HG02943 (cell line): Measurements from ENCODE around the gene PTPRN2.

Experiments
- ATAC-seq: cut with Tn5 transposase; IDR thresholded peaks from one replicate; pipeline ENCODE4 v1.9.1; 2021; ENCODE audit warnings: mild to moderate bottlenecking, low read depth, moderate library complexity; ENCODE audit not compliant: unreplicated experiment

The PTPRN2 gene

DNA sequence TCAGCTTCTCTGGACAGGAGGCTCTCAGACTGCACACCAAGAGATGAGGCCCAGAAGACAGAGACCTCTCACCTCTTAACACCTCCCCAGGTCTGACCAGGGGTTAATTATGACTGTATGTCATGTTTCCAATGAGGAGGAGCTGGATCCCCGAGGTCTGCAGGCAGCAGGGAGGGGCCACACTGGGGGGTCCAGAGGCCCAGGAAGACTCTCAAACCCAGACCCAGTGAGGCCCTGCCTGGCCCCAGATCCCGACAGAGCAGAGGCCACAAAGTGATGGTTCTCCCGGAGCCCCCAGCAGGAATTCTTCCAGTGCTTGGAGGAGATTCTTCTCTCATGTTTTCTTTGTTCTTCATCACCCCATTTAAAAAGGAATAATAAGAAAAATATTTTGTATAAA is 28.8 kb downstream of the PTPRN2 start:
- ATAC-seq: no peak

DNA sequence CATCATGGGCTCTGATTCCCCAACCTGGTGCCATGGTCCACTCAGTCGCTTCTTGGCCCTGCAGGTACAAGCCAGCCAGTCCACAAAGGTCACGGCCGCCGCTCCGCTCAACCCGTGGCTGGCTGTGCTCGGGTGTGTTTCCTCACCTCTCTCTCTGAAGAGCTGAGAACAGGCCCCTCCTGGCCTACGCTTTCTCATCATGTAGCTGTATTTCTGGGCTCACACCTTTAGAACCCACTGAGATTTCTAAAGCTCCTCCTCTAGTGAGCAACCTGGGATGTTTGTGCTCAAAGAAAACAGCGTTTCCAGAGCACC is 30.2 kb downstream of the PTPRN2 start:
- no peak for ATAC-seq

- no peak for ATAC-seq
These were observed 30.7 kb downstream of the PTPRN2 start for GRCh38 chr7:158556721-158557440.

DNA sequence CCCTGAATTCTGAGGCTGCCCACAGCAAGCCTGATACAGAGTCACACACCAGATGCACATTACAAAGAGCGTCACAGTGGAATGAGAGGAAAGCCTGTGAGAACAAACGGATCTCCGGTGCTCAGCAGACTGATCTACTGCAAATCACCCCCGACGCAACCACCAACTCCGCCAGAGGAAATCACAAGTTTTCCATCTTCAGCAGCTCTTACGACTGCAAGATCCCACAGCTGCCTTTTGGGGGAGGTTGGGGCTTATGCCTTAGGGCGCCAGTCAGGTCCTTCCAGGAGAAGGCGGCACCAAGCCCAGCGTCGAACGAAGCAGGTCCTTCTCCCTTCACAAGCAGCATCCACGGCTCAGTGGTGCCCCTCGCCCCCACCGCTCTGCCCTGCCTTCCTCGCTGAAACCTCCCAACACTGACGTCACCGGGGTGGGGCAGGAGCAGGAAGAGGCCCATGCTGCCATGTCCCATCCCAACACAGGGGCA is 32.5 kb downstream of the PTPRN2 start:
- ATAC-seq: no peak

- no peak for ATAC-seq
These were observed 36.7 kb downstream of the PTPRN2 start for GRCh38 chr7:158550886-158551452.

DNA sequence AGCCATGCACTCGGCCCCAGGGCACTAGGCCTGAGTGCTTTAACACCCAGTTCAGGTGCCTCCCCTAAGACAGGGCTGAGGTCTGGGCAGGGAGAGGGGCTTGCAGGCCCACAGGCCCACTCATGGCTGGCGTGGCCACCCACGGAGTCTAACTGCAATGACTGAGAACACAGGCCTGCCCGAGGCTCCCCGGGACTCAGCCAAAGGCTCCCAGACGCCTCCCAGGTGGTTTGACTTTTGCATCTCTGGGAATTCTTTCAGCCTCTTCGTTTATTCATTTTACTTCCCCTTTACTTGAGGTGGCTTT is 37.3 kb downstream of the PTPRN2 start:
- ATAC-seq: no peak

GRCh38 chr7:158549616-158550393 is 37.8 kb downstream of the PTPRN2 start:
- ATAC-seq: no peak

- no peak for ATAC-seq
These were observed 38.4 kb downstream of the PTPRN2 start for GRCh38 chr7:158549176-158549615.

DNA sequence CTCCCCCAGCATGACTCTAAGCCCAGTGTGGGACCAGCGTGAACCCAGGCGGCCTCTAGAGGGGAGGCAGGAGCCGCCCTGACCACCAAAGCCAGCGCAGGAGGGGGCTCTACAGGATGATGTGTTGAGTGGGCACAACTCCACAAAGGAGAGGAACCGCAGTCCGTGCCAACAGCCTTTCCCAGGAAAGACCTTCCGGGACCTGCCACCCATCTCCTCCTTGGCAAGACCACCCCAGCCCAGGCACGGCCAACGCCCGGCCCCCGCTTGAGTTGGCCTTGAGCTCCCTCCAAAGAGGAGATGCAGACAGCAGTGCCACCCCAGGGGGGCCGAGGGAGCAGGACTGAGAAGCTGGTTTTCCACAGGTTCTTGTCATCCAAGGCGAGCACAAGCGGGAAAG is 38.9 kb downstream of the PTPRN2 start:
- ATAC-seq: no peak

DNA sequence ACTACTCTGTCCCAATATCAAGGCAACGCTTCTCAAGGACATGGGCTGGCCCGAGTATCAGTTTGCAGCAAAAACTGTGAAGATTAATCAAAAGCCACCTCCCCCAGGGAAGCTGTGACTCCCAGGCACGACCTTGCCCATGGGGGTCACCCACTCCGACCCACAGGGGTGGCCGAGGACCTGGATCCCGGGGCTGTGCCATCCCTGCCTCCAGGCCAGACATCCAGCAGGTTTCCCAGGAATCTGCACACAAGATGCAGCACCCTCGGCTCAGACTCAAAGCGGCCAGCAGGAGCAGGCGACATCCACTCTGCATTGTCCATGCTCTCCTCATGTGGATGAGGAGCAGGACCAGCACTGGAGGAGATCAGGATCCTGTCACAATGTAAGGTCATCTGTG is 39.8 kb downstream of the PTPRN2 start:
- no peak for ATAC-seq

- no peak for ATAC-seq
These were observed 41.0 kb downstream of the PTPRN2 start for GRCh38 chr7:158546626-158547025.

DNA sequence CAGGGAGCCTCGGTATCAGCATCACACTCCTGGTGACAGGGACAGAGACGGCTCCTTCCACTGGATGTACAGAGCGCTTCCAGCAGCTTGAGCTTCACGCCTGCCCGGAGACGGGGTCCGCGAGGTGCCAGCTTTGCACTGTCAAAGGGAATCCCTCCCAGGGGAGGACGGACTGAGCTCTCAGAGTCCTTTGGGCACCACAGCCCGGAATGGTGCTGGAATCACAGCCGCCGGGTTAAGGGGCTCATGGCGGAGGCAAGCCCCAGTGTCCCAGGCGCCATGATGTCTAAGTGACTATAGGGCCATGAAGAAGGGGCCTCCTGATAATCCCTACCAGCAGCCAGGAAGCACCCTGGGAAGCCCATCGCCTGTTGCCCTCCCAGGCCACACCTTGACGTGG is 41.4 kb downstream of the PTPRN2 start:
- ATAC-seq: no peak

GRCh38 chr7:158544708-158545107 is 42.9 kb downstream of the PTPRN2 start:
- ATAC-seq: no peak

DNA sequence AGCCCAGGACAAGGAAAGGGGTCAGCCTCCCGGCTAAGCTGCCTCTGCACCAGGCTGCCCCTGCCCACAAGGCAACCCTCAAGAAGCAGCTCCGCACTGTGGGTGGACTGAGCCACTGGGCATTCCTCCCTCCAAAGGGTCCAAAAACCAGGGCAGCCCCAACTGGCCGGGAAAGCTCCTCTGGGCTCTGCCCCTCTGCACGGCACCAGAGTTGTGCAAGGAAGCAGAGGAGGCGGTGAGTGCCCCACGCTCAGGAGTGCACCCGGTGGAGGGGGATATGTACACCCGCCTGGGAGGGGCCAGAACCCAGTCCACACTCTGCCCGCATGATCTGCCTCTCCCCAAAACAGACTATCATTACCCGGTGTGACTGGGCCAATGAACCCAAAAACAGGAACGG is 43.8 kb downstream of the PTPRN2 start:
- ATAC-seq: no peak

GRCh38 chr7:158542651-158543566 is 44.7 kb downstream of the PTPRN2 start:
- no peak for ATAC-seq

DNA sequence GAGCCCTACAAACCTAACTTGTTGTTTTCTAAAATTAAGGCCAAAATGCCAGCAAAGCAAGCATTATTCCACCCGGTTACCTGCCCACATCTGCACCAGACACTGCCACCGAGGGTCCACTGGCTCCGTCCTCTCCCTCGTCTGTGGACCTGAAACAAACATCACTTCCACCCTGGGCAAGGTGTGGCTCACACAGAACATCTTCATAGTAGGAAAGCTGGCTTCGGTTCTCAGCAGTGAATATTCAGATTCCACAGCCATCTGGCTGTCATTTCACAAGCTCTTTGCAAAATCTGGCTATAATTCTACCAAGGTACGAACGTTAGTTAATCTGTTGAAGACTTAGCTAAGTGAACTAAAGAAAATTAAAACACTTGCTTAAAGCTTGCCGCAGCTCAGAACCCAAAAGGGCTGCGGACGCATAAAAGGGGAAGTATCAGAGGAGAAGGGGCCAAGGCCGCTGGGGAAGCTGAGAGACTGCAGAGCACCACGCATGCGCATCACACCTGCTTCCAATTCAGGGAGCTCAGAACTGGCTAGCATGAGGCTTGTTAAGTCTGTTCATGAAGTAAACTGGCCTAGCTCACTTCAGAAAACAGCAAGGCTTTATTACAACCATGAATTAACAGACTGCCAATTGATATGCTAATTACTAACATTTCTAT is 46.1 kb downstream of the PTPRN2 start:
- no peak for ATAC-seq

GRCh38 chr7:158539711-158540146 is 47.9 kb downstream of the PTPRN2 start:
- ATAC-seq: no peak

DNA sequence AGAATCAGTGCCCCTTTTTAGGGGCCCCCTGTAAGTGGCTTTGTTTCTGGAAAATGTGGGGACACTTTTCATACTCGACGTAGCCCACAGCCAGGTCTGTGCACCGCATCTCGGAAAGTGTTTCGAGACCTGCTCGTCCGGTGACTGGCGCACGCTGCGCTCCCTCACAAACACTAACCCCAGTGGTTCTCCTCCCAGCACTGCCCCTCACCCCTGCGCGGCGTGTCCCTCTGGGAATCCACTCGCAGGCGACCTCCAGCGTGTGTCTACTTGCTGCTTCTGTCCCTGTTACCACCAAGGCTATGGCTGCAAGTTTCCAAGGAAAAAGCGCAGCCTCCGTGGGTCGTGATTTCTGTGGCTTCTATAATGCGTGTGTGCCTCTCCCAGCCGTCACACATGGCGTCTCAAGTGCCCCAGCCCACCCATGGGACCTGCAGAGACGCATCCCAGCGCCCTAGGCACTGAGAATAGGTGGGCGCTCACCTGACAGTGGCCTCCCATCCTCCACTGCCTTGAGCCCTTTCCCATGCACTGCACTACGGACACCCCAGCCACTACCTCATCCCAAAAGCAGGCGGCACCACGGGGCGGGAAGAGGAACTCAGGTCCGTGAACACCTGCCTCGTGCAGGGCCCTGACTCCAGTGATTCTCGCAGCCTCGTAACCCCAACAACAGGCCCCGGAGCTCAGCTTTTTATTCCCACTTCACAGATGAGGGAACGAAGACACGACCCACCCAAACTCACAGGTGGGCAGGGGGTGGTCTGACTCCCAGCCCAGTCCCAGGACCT is 49.3 kb downstream of the PTPRN2 start:
- ATAC-seq: no peak

DNA sequence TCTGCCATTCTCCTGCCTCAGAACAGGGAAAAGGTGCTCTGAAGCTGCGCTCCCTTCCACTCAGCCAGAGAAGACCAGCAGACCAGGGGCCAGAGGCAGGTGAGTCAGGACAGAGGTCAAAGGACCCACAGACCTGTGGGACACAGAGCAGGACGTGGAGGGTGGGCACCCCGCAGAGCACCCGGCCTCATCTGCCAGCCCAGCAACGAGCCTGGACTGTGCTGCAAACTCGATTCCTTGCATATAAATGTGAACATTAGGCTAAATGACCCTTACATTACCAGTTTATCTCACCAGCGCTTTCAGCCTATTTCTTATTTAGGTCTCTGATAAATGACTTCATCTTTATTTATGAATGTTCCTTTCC is 50.1 kb downstream of the PTPRN2 start:
- no peak for ATAC-seq
